ENCODE results near the gene SEMA3C. TPM values are rescaled to one million over a fixed set of nuclear protein-coding genes. Genes with fewer than 3 reads are reported as not detected.

Gene SEMA3C
- total RNA-seq, 1 donor from 2014 or later = 14.9 TPM

- DNase-seq (ENCODE audit: low read depth, low spot score) = no peak
These were observed 62.1 kb downstream of the SEMA3C start for GRCh38 chr7:80856769-80857168.

DNA sequence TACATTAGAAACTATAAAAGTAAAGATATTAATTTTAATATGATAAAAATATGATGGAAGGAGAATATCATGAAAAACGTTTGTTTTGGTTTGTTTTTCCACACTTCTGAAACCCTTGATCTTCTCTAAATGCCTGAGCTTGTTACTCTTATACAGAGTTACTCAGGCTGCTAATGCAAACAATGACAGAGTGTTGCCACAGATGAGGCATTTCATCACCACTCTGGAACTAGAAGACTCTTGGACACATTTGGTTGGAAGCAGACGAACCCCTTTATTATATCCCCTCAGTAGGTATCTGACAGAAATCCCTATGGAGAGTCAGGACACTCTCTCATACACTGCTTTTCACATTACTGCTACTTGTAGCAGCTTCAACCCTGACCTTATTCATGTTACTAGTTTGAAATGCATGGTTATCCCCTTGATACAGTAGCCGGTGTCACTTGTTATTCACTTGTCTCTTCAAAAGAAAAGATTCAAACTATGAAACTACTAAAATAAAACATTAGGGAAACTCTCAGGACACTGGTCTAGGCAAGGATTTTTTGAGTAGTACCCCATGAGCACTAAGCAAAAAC lies 66.9 kb downstream of the SEMA3C start:
- no peak for DNase-seq (ENCODE audit: low read depth, low spot score)

- DNase-seq (ENCODE audit: low read depth, low spot score) = no peak
These were observed 70.0 kb downstream of the SEMA3C start for GRCh38 chr7:80848841-80849240.

GRCh38 chr7:80847895-80848294 lies 71.0 kb downstream of the SEMA3C start:
- DNase-seq (ENCODE audit: low read depth, low spot score) = no peak

DNA sequence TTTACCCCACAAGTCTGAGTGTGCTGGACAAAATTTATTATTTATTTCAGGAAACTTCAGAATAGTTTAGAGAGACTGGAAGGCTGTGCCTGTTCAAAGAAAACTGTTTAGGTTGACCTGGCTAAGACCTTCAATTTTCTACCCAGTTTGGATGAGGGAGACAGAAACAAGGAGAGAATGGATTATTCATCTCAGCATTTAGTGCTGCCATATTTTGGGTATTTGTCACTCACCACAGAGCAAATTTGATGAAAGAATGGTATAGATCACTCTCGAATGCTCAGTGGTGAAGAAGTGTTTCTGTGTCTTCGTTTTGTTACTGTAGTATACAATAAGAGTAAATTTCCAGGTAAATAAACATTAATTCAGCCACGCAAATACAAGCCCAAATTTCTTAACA lies 71.8 kb downstream of the SEMA3C start:
- DNase-seq (ENCODE audit: low read depth, low spot score) = no peak

- DNase-seq (ENCODE audit: low read depth, low spot score) = no peak
These were observed 73.9 kb downstream of the SEMA3C start for GRCh38 chr7:80844916-80845315.

GRCh38 chr7:80843018-80843677 lies 75.7 kb downstream of the SEMA3C start:
- DNase-seq (ENCODE audit: low read depth, low spot score) = no peak

- no peak for DNase-seq (ENCODE audit: low read depth, low spot score)
These were observed 76.6 kb downstream of the SEMA3C start for GRCh38 chr7:80842022-80842790.

DNA sequence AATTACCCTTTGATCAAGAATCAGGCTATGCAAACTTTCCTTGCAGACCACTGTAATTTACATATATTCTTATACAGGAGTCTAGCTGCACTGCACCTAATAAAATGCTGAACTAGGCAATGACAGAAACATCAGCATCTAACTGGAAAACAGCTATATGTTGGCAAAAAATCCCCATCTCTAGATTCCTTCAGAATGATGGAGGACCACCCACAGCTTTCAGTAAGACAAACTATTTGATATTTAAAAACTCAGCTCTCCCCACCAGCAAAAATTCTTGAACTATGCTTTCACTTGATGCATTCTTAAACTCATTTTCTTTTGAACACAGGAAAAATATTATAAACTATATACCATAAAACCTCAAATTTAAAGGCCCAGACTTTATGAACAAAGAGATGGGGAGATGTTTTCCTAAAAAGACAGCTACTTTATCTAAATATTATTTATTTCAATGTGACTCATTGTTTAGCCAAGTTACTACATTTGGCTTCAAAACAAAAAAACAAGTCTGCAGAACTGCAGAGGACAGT lies 77.4 kb downstream of the SEMA3C start:
- DNase-seq (ENCODE audit: low read depth, low spot score) = no peak

DNA sequence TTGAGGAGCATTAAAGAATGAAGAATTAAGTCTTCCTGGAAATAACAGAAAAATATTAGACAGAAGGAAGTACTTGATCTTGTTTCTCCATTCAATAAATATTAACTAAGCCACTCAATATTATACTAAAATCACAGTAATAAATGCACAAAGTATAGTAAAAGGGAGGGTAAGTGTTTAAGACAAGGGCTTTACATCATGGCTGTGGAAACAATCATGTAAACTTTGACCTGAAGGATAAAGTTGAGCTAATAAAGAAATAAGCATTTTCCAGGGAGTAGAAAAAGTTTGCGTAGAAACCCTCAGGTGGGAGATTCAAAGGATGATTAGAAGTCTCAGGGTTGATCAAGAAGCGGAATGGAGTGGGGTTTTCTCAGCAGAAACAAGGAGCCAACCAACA lies 78.2 kb downstream of the SEMA3C start:
- no peak for DNase-seq (ENCODE audit: low read depth, low spot score)

- no peak for DNase-seq (ENCODE audit: low read depth, low spot score)
These were observed 79.0 kb downstream of the SEMA3C start for GRCh38 chr7:80839855-80840254.

- no peak for DNase-seq (ENCODE audit: low read depth, low spot score)
These were observed 80.2 kb downstream of the SEMA3C start for GRCh38 chr7:80838643-80839042.

DNA sequence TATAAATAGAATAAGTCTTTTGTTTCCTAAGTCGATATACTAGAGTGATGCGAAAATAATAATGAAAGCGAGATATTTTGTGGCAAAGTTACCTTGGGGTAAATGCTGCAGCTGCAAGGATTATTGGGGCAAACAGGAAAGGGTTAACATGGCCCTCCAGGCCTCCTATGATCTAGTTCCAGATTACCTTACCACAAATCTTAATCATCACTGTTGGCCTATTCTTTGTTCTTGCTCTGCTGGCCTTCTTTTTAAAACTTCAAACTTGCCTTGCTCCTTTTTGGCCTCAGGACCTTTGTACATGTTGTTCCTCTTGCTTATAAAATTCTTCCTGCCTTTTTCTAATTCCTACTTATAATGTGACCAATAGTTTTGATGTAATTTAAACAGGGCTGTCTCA lies 81.5 kb downstream of the SEMA3C start:
- DNase-seq (ENCODE audit: low read depth, low spot score) = no peak

GRCh38 chr7:80835251-80835650 lies 83.6 kb downstream of the SEMA3C start:
- DNase-seq (ENCODE audit: low read depth, low spot score) = no peak

- no peak for DNase-seq (ENCODE audit: low read depth, low spot score)
These were observed 85.3 kb downstream of the SEMA3C start for GRCh38 chr7:80833289-80834268.

DNA sequence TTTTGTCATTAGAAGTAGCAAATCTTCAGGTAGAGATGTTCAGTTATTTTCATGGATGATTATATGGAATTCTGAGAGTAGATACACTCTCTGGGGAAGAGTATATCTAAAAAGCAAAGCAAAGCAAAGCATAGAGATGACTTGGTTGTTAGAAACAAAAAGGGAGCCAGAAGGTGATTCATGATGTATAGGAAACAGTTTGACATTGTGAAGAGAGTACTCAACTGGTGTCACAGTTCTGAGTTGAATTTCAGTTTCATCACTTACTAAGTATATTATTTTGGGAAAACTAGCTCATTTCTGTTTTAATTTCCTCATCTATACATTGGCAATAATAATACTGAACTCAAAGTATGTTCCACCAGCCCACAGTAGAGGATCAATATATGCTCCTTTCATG lies 86.8 kb downstream of the SEMA3C start:
- no peak for DNase-seq (ENCODE audit: low read depth, low spot score)

DNA sequence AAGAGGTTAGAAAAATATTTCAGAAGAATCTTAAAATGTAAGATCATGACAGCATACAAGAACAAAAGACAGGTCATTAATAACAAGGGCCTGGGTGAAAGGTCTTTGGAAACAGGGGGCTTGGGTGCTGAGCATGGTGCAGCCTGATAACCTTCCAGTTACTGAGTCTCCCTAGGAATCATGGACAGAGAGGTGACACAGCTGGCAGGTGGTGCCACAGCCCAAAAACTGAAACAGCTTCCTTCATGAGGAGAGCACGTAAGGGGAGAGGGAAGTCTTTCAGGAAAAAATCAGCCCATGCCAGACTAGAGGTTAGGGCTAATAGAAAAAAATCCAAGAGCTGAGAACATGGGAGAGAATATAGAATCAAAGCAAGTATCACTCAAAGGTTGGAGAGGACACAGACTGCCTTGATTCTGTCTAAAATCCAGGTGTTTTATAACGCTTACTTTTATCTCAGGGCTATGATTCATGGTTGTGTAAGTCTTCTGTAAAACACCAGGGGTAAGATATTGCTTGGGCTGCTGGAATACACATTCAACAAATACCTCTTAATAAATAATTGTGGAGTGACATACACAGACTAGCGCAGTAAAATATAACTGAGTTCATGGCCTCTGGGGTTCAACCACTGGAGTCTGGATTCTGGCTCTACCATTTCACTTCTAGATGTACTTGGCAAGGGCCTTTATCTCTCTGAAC lies 88.1 kb downstream of the SEMA3C start:
- DNase-seq (ENCODE audit: low read depth, low spot score) = no peak

GRCh38 chr7:80830010-80830409 lies 88.8 kb downstream of the SEMA3C start:
- DNase-seq (ENCODE audit: low read depth, low spot score) = no peak

- no peak for DNase-seq (ENCODE audit: low read depth, low spot score)
These were observed 89.3 kb downstream of the SEMA3C start for GRCh38 chr7:80829527-80829926.

- no peak for DNase-seq (ENCODE audit: low read depth, low spot score)
These were observed 91.6 kb downstream of the SEMA3C start for GRCh38 chr7:80827239-80827633.

All from pulmonary artery endothelial cell (primary cell).